Left ventricle myocardium inferior (tissue), 1 donor: ENCODE data around the gene MESP1. TPM values are rescaled to one million over a fixed set of nuclear protein-coding genes. Genes with fewer than 3 reads are reported as not detected.
A peak's percentile ranks its signal among the peaks of the same experiment; 100 is the strongest.
"Not testable (repeated sequence)": the region's sequence is repeated elsewhere in the genome, so short reads cannot be mapped to it uniquely, and the experiment has no call there.

Experiments
- DNase-seq: peaks from one replicate; pipeline ENCODE4 v3.0.0-alpha.2; 2020
- H3K27ac ChIP-seq: fragments of 200-600 bp; replicated peaks from 2 replicates; pipeline ENCODE4 v1.8.0; 2021
- H3K27me3 ChIP-seq: fragments of 200-600 bp; 2 replicates; pipeline ENCODE4 v1.8.0; 2021; ENCODE audit warnings: low read depth
- H3K36me3 ChIP-seq: fragments of 200-600 bp; 2 replicates; pipeline ENCODE4 v1.8.0; 2021
- H3K4me1 ChIP-seq: fragments of 200-600 bp; 2 replicates; pipeline ENCODE4 v1.8.0; 2021
- H3K4me3 ChIP-seq: fragments of 200-600 bp; 2 replicates; pipeline ENCODE4 v1.8.0; 2021; ENCODE audit warnings: mild to moderate bottlenecking, moderate library complexity
- H3K9me3 ChIP-seq: fragments of 200-600 bp; replicated peaks from 2 replicates; pipeline ENCODE4 v1.8.0; 2021
- intact Hi-C: fragments of 100-400 bp; cut with micrococcal nuclease; formaldehyde crosslinking; loops from one replicate; pipeline ENCODE4 v1.11.0; 2022
- total RNA-seq: library from RNA; stranded (reverse); fragmentation: NEBNext Ultra II Directional; extraction: Animal tissue kit (Norgen Biotek cat#: 25700); gene quantifications from one replicate; pipeline ENCODE4 v1.2.1, GENCODE V29; 2021
- TF ChIP-seq, protein P1 (sequence below): fragments of 200-600 bp; IDR thresholded peaks from 2 replicates; pipeline ENCODE4 v1.8.0; 2021; ENCODE audit warnings: antibody characterized with exemption, mild to moderate bottlenecking, borderline replicate concordance
- donor health status: DM: no; HTN: yes; CAD: no; lungs with severe emphysema.

Gene MESP1
- total RNA-seq, 1 donor from 2014 or later = 8.4 TPM

DNA sequence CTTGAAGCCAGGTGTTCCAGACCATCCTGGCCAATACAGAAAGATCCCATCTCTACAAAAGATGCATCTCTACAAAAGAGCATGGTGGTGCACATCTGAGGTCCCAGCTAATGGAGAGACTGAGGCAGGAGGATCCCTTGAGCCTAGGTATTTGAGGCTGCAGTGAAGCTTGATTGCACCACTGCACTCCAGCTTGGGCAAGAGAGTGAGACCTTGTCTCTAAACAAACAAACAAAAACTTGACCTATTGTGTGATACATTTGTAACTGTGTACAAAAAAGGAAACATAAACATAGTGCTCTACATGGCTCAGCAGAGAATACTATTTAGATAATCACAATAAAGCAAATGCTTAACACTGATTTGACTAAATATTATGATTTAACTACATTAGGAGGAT is 44.9 kb upstream of the MESP1 start:
- intact Hi-C loops = no loop called here
- no peaks in the 10 kb centered on the region for H3K27me3 ChIP-seq
- TF ChIP-seq, protein P1, sequence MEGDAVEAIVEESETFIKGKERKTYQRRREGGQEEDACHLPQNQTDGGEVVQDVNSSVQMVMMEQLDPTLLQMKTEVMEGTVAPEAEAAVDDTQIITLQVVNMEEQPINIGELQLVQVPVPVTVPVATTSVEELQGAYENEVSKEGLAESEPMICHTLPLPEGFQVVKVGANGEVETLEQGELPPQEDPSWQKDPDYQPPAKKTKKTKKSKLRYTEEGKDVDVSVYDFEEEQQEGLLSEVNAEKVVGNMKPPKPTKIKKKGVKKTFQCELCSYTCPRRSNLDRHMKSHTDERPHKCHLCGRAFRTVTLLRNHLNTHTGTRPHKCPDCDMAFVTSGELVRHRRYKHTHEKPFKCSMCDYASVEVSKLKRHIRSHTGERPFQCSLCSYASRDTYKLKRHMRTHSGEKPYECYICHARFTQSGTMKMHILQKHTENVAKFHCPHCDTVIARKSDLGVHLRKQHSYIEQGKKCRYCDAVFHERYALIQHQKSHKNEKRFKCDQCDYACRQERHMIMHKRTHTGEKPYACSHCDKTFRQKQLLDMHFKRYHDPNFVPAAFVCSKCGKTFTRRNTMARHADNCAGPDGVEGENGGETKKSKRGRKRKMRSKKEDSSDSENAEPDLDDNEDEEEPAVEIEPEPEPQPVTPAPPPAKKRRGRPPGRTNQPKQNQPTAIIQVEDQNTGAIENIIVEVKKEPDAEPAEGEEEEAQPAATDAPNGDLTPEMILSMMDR = no peak
- peak overlapping the region; percentile 16 for H3K27ac ChIP-seq
- H3K9me3 ChIP-seq = peaks cover 15% of the 10 kb centered on the region
- no peak for DNase-seq
- H3K36me3 ChIP-seq = peaks cover 12% of the 10 kb centered on the region
- H3K4me3 ChIP-seq = no peak overlapping the region
- peaks cover 16% of the 10 kb centered on the region for H3K4me1 ChIP-seq

GRCh38 chr15:89794627-89795241 is 43.7 kb upstream of the MESP1 start:
- TF ChIP-seq, protein P1 = no peak
- H3K27ac ChIP-seq = peak overlapping the region; percentile 16
- intact Hi-C loops = no loop called here

GRCh38 chr15:89792106-89792805 is 41.2 kb upstream of the MESP1 start:
- no peak for DNase-seq
- Histone ChIP-seq H3K4me3 (no peak overlapping the region), H3K27ac (no peak overlapping the region), H3K4me1 (peaks cover 16% of the 10 kb centered on the region), H3K36me3 (peaks cover 17% of the 10 kb centered on the region), H3K27me3 (no peaks in the 10 kb centered on the region), H3K9me3 (peaks cover 27% of the 10 kb centered on the region)
- intact Hi-C loops = no loop called here
- TF ChIP-seq, protein P1 = no peak

More at GRCh38 chr15:89794627-89795241, 43.7 kb upstream of the MESP1 start:
- Histone ChIP-seq H3K9me3 (peaks cover 15% of the 10 kb centered on the region), H3K4me1 (peaks cover 16% of the 10 kb centered on the region), H3K4me3 (no peak overlapping the region), H3K36me3 (peaks cover 12% of the 10 kb centered on the region), H3K27me3 (no peaks in the 10 kb centered on the region)
- DNase-seq = no peak

DNA sequence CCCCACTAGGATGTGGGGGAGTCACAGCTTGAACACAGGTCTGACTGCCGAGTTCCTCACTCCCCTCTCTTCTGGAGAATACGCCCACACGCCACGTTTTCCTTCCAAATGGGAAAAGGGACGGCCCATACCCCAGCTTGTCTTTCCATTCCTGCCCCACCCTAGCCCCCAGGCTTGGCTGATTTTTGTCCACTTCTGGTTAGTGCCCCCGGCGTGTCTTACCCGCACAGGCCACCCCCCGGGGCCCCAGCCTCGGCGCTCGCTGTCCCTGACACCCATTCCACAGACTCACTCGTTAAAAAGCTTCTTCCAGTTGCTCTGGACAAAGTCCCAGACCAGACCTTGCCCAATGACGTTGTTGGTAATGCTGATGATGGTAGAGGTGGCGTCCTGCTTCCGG is 39.6 kb upstream of the MESP1 start:
- no peak overlapping the region for H3K4me3 ChIP-seq
- H3K36me3 ChIP-seq = peaks cover 10% of the 10 kb centered on the region
- H3K9me3 ChIP-seq = peaks cover 25% of the 10 kb centered on the region
- no peak for DNase-seq
- no peaks in the 10 kb centered on the region for H3K27me3 ChIP-seq
- intact Hi-C loops = no loop called here
- H3K27ac ChIP-seq = no peak overlapping the region
- TF ChIP-seq, protein P1 = no peak
- peaks cover 13% of the 10 kb centered on the region for H3K4me1 ChIP-seq

- H3K4me3 ChIP-seq = no peak overlapping the region
- H3K27ac ChIP-seq = no peak overlapping the region
- TF ChIP-seq, protein P1 = no peak
- no peaks in the 10 kb centered on the region for H3K27me3 ChIP-seq
- H3K9me3 ChIP-seq = peaks cover 23% of the 10 kb centered on the region
- peaks cover 10% of the 10 kb centered on the region for H3K36me3 ChIP-seq
- DNase-seq = no peak
- H3K4me1 ChIP-seq = peaks cover 8% of the 10 kb centered on the region
- intact Hi-C loops = no loop called here
These were observed 39.2 kb upstream of the MESP1 start for GRCh38 chr15:89790206-89790605.

- H3K27me3 ChIP-seq, H3K36me3 ChIP-seq, H3K27ac ChIP-seq, DNase-seq, H3K4me1 ChIP-seq, H3K4me3 ChIP-seq, intact Hi-C loops: not testable (repeated sequence)
- peaks cover 23% of the 10 kb centered on the region for H3K9me3 ChIP-seq
These were observed 37.5 kb upstream of the MESP1 start for GRCh38 chr15:89788585-89788984.
